K562 (cell line): ENCODE results near the gene CRYBA1. TPM values are rescaled to one million over a fixed set of nuclear protein-coding genes. Genes with fewer than 3 reads are reported as not detected.

Experiments
- ATAC-seq: fragments of 200-7000 bp; cut with Tn5 transposase; 3 replicates; pipeline ENCODE4 v1.9.1; 2020; ENCODE audit warnings: moderate library complexity
- BruUV-seq: library from RNA; stranded (reverse); fragments of 400-500 nt; replicated peaks from 2 replicates; lab custom pipeline; 2021; lab: Mats Ljungman, UMichigan
- CTCF ChIA-PET: fragments of 300-600 bp; formaldehyde crosslinking; extraction: SDS; loops from one replicate; lab custom pipeline; 2021; ENCODE audit warnings: low intra/inter-chr PET ratio; lab: Yijun Ruan, JAX
- POLR2A ChIA-PET: fragments of 300-600, 350-650 bp; sonication (Branson Sonifier 250); formaldehyde crosslinking; extraction: SDS; loops from one replicate; lab custom pipeline; 2021; ENCODE audit warnings: antibody characterized with exemption, inconsistent platforms; lab: Yijun Ruan, JAX
- DNase-seq, 4 experiments: peaks; one replicate each; pipeline versions ENCODE4 v3.0.0 to v3.0.0-alpha.2; 2011 to 2018; ENCODE audit warnings: low spot score in 3 of 4, mixed read lengths in 3 of 4; ENCODE audit errors: extremely low read depth in 1 of 4
- FAIRE-seq: peaks from 2 replicates; lab custom pipeline; 2011; peaks lifted over from hg19 to GRCh38; lab: Jason Lieb, UNC
- H2AFZ ChIP-seq: 2 replicates; pipeline ENCODE4 v1.6.0; 2011; ENCODE audit warnings: low read depth, low read length, control low read depth, inconsistent platforms
- H3K27ac ChIP-seq: fragments of 200-600 bp; 3 replicates; pipeline ENCODE4 v1.8.0; 2011; ENCODE audit warnings: low read depth, mild to moderate bottlenecking, control low read depth, inconsistent platforms, low read length, moderate library complexity, mixed read lengths; ENCODE audit errors: extremely low read depth
- H3K27me3 ChIP-seq, 2 experiments: fragments of 300-600 bp in 1 of 2; 2 replicates in 1 of 2; 3 replicates in 1 of 2; pipeline versions ENCODE4 v1.6.0 to v1.8.0; 2011; ENCODE audit warnings: inconsistent platforms in 2 of 2, low read length in 2 of 2, mild to moderate bottlenecking in 1 of 2, mixed read lengths in 1 of 2, moderate library complexity in 1 of 2; ENCODE audit not compliant: control insufficient read depth in 2 of 2, insufficient read depth in 2 of 2
- H3K36me3 ChIP-seq: fragments of 300-600 bp; 3 replicates; pipeline ENCODE4 v1.8.0; 2011; ENCODE audit warnings: mild to moderate bottlenecking, low read length, inconsistent platforms; ENCODE audit not compliant: control insufficient read depth, insufficient read depth
- H3K4me1 ChIP-seq, 2 experiments: fragments of 200-600 bp in 1 of 2; replicated peaks in 1 of 2; 2 replicates in 1 of 2; 3 replicates in 1 of 2; pipeline versions ENCODE4 v1.5.1 to v1.8.0; 2011; ENCODE audit warnings: inconsistent platforms in 2 of 2, low read length in 2 of 2, mild to moderate bottlenecking in 1 of 2, mixed read lengths in 1 of 2, moderate library complexity in 1 of 2; ENCODE audit not compliant: control insufficient read depth in 2 of 2, insufficient read depth in 2 of 2
- H3K4me2 ChIP-seq: 2 replicates; pipeline ENCODE4 v1.6.1; 2011; ENCODE audit warnings: low read length, control low read depth, inconsistent platforms, mixed read lengths; ENCODE audit not compliant: insufficient read depth
- H3K4me3 ChIP-seq: fragments of 200-600 bp; sonication (generic), shearing (Covaris generic); 2 replicates; pipeline ENCODE4 v1.5.1; 2016; ENCODE audit warnings: control low read depth, inconsistent platforms
- H3K79me2 ChIP-seq: fragments of 200-600 bp; 3 replicates; pipeline ENCODE4 v1.8.0; 2011; ENCODE audit warnings: low read length, inconsistent platforms; ENCODE audit not compliant: control insufficient read depth, insufficient read depth
- H3K9ac ChIP-seq, 2 experiments: 2 replicates each; pipeline versions ENCODE4 v1.6.0 to v1.6.1; 2011; ENCODE audit warnings: low read depth in 2 of 2, low read length in 2 of 2, control low read depth in 1 of 2, inconsistent platforms in 1 of 2, mild to moderate bottlenecking in 1 of 2, mixed read lengths in 1 of 2; ENCODE audit not compliant: insufficient read depth in 1 of 2
- H3K9me1 ChIP-seq: one replicate; pipeline ENCODE4 v1.6.0; 2011; ENCODE audit warnings: inconsistent platforms, mild to moderate bottlenecking, low read length, moderate library complexity; ENCODE audit not compliant: control insufficient read depth, insufficient read depth
- H3K9me3 ChIP-seq: replicated peaks from 2 replicates; pipeline ENCODE4 v1.5.1; 2011; ENCODE audit warnings: low read depth, low read length, inconsistent platforms; ENCODE audit not compliant: control insufficient read depth, insufficient read depth
- H4K20me1 ChIP-seq: replicated peaks from 2 replicates; pipeline ENCODE4 v1.6.1; 2011; ENCODE audit warnings: low read length, inconsistent platforms, mixed read lengths; ENCODE audit not compliant: control insufficient read depth, insufficient read depth
- BACH1 ChIP-seq: fragments of 200-800 bp; sonication (Bioruptor generic); IDR thresholded peaks from 2 replicates; pipeline ENCODE4 v1.6.1; 2016; ENCODE audit warnings: missing genetic modification characterization, missing compliant biosample characterization
- CEBPB ChIP-seq: fragments of 450-650 bp; IDR thresholded peaks from 2 replicates; pipeline ENCODE4 v1.6.1; 2016; ENCODE audit warnings: missing genetic modification characterization, missing compliant biosample characterization
- CREB1 ChIP-seq, 2 experiments: sonication (generic) in 1 of 2; formaldehyde crosslinking in 1 of 2; IDR thresholded peaks; 2 replicates each; pipeline versions ENCODE4 v1.6.1 to v1.8.0; 2012 to 2022; ENCODE audit warnings: inconsistent platforms in 1 of 2, mild to moderate bottlenecking in 1 of 2, missing genetic modification reagents in 1 of 2, moderate library complexity in 1 of 2
- HDAC6 ChIP-seq: IDR thresholded peaks from 2 replicates; pipeline ENCODE4 v1.6.1; 2012; ENCODE audit warnings: low read depth, mild to moderate bottlenecking, control low read depth, inconsistent platforms, low read length, moderate library complexity
- HDAC8 ChIP-seq: fragments of 450-650 bp; IDR thresholded peaks from 2 replicates; pipeline ENCODE4 v1.6.1; 2016; ENCODE audit warnings: mild to moderate bottlenecking, missing genetic modification characterization, moderate library complexity, missing compliant biosample characterization
- WGBS: fragments of 100-300 bp; shearing (Covaris generic); methylation state at CpG from one replicate; pipeline ENCODE4 v1.1.6; 2016; ENCODE audit warnings: low coverage, mixed read lengths; ENCODE audit not compliant: insufficient coverage; ENCODE audit errors: missing lambda C conversion rate; 5-methylcytosine and 5-hydroxymethylcytosine counted together
- in situ Hi-C: fragments of 300-500 bp; cut with MboI; formaldehyde crosslinking; loops from 4 replicates; pipeline ENCODE4 v1.15.0; 2018; ENCODE audit warnings: inconsistent platforms, mixed read lengths
- intact Hi-C: fragments of 100-400 bp; cut with micrococcal nuclease; formaldehyde crosslinking; loops from 2 replicates; pipeline ENCODE4 v1.14.2; 2022
- polyA plus RNA-seq, 8 experiments: library from polyadenylated mRNA; depleted of rRNA in 4 of 8; stranded (reverse) in 5 of 8; unstranded in 3 of 8; fragments of >200 nt; fragmentation: Nextera tagmentation in 2 of 8; fragmentation: Illumina TruSeq in 1 of 8; extraction: Ambion mirVana in 2 of 8; extraction: Trizol in 1 of 8; gene quantifications; 2 replicates each; pipeline versions ENCODE4 v1.2.1 to v1.2.3, GENCODE V29; 2011 to 2014; ENCODE audit warnings: inconsistent platforms in 1 of 8, missing spikeins in 1 of 8
- total RNA-seq, 7 experiments: library from RNA; depleted of rRNA in 6 of 7; stranded (reverse); fragments of >200 nt in 6 of 7; fragmentation: Illumina TruSeq in 2 of 7; extraction: Trizol in 2 of 7; gene quantifications; 2 replicates each; pipeline versions ENCODE4 v1.2.1 to v1.2.3, GENCODE V29; 2011 to 2021; ENCODE audit warnings: low replicate concordance in 1 of 7
- TF ChIP-seq, protein P1 (sequence below): fragments of 450-650 bp; IDR thresholded peaks from 2 replicates; pipeline ENCODE4 v1.7.1; 2018; ENCODE audit warnings: mild to moderate bottlenecking, low read depth; ENCODE audit not compliant: partially characterized antibody

CRYBA1 gene
- total and polyA plus RNA-seq, 9 of the 15 experiments (the other 6 are each of a cell fraction or from before 2014, with no cell fraction given) = not detected

DNA sequence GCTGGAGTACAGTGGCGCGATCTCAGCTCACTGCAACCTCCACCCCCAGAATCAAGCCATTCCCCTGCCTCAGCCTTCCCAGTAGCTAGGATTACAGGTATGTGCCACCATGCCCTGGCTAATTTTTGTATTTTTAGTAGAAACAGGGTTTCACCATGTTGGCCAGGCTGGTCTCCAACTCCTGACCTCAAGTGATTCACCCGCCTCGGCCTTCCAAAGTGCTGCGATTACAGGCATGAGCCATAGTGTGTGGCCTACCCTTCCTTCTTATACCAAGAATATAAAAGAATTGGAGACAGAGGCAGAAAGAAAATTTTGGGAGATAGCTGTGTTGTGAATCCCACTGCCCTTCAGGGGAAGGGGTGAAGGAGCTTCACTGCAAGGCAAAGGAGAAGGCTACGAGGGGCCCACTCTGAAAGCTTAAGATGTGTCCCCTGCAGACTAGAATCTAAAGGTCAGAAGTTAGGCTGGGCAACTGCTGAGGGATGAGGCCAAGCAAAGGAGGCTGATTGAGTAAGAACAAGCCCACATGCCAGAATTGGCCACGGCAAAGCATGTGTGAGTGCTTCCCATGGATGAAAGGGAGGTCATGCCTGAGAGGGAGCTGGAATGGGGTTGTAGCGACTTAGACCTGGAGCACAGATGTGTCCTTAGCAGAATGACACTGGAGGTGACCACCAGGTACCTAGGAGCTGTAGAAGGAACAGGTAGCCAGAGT lies 8.4 kb upstream of the CRYBA1 start:
- DNase-seq = no peak
- Histone ChIP-seq H3K4me2 (no peak overlapping the region), H4K20me1 (no peaks in the 10 kb centered on the region), H3K9me3 (no peaks in the 10 kb centered on the region), H3K79me2 (no peaks in the 10 kb centered on the region), H3K9ac (peak overlapping the region in 1 of 2 experiments; percentile 13; a peak in 1 of 4 replicates), H2AFZ (no peak overlapping the region; the same call in 1 of the 2 replicates), H3K27ac (no peak overlapping the region; the same call in 2 of the 3 replicates), H3K4me3 (no peak overlapping the region), H3K4me1 (peaks cover 3 to 13% of the 10 kb centered on the region in 2 experiments; a peak in 3 of 5 replicates), H3K36me3 (no peaks in the 10 kb centered on the region), H3K27me3 (no peaks in the 10 kb centered on the region), H3K9me1 (no peaks in the 10 kb centered on the region)
- POLR2A ChIA-PET = interaction anchor here (0.6 to 1.5 kb wide), 7 partner anchors 12 to 704 kb away, joined by 3 to 6 read pairs (median 3); partner anchors contain the start of genes MYO18A and NUFIP2
- TF ChIP-seq BACH1 (tag) = 0 out of 2 replicates have a peak, but pooled peaks have one; percentile 2
- TF ChIP-seq, protein P1, sequence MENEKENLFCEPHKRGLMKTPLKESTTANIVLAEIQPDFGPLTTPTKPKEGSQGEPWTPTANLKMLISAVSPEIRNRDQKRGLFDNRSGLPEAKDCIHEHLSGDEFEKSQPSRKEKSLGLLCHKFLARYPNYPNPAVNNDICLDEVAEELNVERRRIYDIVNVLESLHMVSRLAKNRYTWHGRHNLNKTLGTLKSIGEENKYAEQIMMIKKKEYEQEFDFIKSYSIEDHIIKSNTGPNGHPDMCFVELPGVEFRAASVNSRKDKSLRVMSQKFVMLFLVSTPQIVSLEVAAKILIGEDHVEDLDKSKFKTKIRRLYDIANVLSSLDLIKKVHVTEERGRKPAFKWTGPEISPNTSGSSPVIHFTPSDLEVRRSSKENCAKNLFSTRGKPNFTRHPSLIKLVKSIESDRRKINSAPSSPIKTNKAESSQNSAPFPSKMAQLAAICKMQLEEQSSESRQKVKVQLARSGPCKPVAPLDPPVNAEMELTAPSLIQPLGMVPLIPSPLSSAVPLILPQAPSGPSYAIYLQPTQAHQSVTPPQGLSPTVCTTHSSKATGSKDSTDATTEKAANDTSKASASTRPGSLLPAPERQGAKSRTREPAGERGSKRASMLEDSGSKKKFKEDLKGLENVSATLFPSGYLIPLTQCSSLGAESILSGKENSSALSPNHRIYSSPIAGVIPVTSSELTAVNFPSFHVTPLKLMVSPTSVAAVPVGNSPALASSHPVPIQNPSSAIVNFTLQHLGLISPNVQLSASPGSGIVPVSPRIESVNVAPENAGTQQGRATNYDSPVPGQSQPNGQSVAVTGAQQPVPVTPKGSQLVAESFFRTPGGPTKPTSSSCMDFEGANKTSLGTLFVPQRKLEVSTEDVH = no peak
- TF ChIP-seq CEBPB (tag) = peak; percentile 62
- no peak for TF ChIP-seq HDAC8
- no peak for TF ChIP-seq HDAC6
- TF ChIP-seq CREB1 (IDR thresholded peaks at IDR 0.05) = no peak
- TF ChIP-seq CREB1 (CRISPR knock-in tag; IDR thresholded peaks at IDR 0.05) = no peak
- intact Hi-C loops = no loop called here
- WGBS = 91% methylated on average over 8 of the region's 8 CpGs
- no TSS peak for BruUV-seq
- CTCF ChIA-PET = no interaction called here
- ATAC-seq = no peak
- FAIRE-seq = no peak
- in situ Hi-C loops = no loop called here
